ENCODE data around the gene RTN4R.
"Not testable (repeated sequence)": the region's sequence is repeated elsewhere in the genome, so short reads cannot be mapped to it uniquely, and the experiment has no call there.

The RTN4R gene

GRCh38 chr22:20268279-20269012 is at the start of gene RTN4R:
TSS of gene RTN4R (minus strand) at chr22:20268318. CDS start at chr22:20268092, 226 bp downstream.
- no peak within 1 kb of the TSS for H3K4me3 ChIP-seq (ENCODE audit: low read length)
- peak; percentile 30 for DNase-seq (ENCODE audit: low read depth)
- TF ChIP-seq CTCF (conservative IDR thresholded peaks at IDR 0.05; ENCODE audit: low read length) = peak; percentile 35

- H3K4me3 ChIP-seq (ENCODE audit: low read length); DNase-seq (ENCODE audit: low read depth): not testable (repeated sequence)
- TF ChIP-seq CTCF (conservative IDR thresholded peaks at IDR 0.05; ENCODE audit: low read length) = peak; percentile 45
Observed at GRCh38 chr22:20317402-20318042, 49.4 kb upstream of the RTN4R start.

DNA sequence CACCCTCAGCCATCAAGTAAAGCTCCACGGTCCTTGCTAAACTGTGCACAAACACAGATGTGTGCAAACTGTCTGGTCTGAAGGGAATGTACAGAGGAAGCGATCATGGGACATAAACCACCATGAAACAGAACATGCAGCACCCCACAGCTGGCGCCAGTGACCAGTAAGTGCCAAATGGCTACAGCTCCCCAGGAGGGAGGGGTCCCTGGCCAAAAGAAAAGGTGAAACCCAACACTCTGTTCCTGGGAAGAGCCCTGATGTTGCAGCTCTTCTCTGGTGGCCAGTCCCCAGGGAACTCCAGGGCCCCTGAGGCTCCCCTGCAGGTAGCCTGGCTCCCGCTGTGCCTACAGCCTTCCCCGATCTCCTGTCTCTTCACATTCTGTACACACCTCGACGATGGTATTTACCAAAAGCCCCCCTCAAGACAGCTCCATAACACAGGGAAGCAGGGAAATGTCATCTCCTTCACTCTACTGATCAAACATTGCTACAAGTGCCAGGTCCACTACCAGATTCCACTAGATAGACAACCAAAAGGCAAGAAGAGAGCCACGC is 48.8 kb upstream of the RTN4R start:
- no peak for TF ChIP-seq CTCF (conservative IDR thresholded peaks at IDR 0.05; ENCODE audit: low read length)
- DNase-seq (ENCODE audit: low read depth) = no peak
- no peak overlapping the region for H3K4me3 ChIP-seq (ENCODE audit: low read length)

DNA sequence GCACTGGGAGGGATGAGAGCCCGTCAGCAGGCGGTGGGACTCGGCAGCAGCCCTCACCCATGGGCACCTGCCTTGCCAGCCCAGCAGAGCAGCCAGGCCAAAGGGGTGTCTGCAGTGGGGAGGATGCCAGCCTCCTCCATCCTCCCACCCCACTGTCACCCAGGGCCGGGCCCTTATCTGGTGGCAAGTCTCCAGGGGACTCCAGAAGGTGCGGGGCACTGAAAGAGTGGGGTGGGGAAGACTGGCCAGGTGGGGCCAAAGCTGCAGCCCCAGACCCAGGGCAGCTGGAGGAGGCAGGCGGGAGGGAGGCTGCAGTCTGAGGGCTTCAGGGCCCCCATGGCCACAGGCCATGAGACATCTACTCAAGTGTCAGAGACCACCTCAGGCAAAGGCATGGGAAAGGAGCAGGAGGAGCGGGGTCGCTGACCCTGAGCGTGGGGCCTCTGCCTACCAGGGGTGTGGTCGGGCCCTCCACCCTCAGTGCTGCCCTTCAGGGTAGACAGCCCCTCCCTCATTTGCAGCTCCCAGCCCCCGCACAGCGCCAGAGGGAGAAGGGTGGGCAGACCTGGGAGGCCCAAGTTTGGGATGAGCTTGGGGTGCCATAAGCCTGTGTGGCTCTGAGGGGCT is 48.2 kb upstream of the RTN4R start:
- TF ChIP-seq CTCF (conservative IDR thresholded peaks at IDR 0.05; ENCODE audit: low read length) = no peak
- no peak for DNase-seq (ENCODE audit: low read depth)
- H3K4me3 ChIP-seq (ENCODE audit: low read length) = no peak overlapping the region

DNA sequence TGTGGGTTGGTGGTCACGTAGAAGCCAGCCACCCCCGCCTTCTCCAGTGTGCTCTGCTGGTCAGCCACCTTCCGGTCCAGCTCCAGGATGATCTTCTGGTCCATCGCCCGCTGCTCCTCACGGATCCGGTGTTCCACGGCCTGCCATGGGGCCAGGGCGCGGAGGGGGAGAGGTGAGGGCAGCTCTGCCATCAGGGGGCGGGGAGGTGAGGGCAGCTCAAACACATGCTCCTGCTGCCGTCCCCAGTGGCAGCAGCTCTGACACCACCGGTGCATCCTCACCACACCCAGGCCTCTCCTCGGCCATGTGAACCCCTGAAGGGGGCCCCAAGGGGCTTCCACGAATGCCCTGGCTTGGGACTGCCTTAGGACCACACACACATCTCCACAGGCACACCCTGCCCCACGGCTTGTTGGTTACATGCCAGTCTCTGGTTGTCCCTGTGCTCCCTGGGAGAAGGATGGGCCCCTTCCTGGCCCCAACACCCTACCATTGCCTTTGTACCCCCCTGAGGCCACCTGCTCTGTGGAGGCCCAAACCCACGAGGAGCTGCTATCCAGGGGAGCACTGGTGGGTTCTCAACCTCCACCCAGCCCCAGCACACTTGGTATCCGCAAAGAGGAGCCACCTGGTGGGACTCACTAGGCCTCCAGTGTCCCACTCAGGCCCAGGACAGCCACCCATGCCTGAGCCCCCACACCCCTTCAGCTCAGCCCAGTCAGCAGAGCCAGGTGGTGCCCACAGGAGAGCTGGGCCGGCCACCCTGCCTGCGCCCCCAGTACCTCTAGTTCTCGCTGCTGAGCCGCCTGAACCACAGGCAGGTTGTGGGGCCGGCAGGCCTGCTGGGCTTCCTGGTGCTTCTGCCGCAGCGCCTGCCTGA is 47.5 kb upstream of the RTN4R start:
- TF ChIP-seq CTCF (conservative IDR thresholded peaks at IDR 0.05; ENCODE audit: low read length) = no peak
- H3K4me3 ChIP-seq (ENCODE audit: low read length) = no peak overlapping the region
- no peak for DNase-seq (ENCODE audit: low read depth)

DNA sequence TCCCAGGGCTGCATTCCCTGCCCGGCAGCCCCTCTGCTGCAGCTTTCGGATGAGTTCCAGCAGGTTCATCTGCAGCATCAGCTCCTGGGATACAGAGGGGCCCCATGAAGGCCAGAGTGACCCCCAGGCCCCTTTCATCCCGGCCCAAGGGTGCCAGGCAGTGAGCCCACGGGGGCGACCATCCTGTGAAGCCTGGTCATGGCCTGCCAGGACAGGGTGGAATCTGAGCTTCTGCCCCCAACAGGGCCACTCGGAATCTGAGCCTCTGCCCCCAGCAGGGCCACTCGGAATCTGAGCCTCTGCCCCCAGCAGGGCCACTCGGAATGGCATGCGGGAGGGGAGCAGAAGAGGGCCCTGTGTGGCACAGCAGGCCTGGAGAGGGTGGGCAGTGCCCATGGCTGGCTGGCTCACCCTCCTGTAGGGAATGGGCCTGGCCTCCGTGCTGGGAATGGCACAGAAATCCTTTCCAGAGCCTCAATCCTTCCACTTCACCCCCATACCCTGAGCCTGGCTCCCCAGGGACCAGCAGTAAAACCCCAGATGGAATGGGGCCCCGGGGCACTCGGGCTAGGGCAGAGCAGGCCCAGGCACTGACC is 46.7 kb upstream of the RTN4R start:
- not testable (repeated sequence) for DNase-seq (ENCODE audit: low read depth); H3K4me3 ChIP-seq (ENCODE audit: low read length)

- not testable (repeated sequence) for DNase-seq (ENCODE audit: low read depth); H3K4me3 ChIP-seq (ENCODE audit: low read length)
Observed at GRCh38 chr22:20314206-20314605, 46.1 kb upstream of the RTN4R start.

GRCh38 chr22:20313306-20314077 is 45.4 kb upstream of the RTN4R start:
- DNase-seq (ENCODE audit: low read depth); H3K4me3 ChIP-seq (ENCODE audit: low read length): not testable (repeated sequence)
